Transverse colon (tissue), 4 donors: Measurements from ENCODE around the gene ERVFRD-1. TPM values are rescaled to one million over a fixed set of nuclear protein-coding genes. Genes with fewer than 3 reads are reported as not detected.

Source experiments
- DNase-seq: peaks from one replicate; pipeline ENCODE4 v3.0.0-alpha.2; 2019
- H3K27ac ChIP-seq, 4 donors: fragments of 200-600 bp; sonication (generic); 2 replicates each; pipeline ENCODE4 v1.5.1; 2016 to 2018; ENCODE audit warnings: inconsistent platforms in 4 of 4
- H3K27me3 ChIP-seq: fragments of 200-600 bp; sonication (generic); 2 replicates; pipeline ENCODE4 v1.5.1; 2017; ENCODE audit warnings: inconsistent platforms
- H3K36me3 ChIP-seq, 4 donors: fragments of 200-600 bp; sonication (generic); 2 replicates each; pipeline ENCODE4 v1.5.1; 2017 to 2019; ENCODE audit warnings: inconsistent platforms in 4 of 4
- H3K4me1 ChIP-seq, 4 donors: fragments of 200-600 bp; sonication (generic); 2 replicates each; pipeline ENCODE4 v1.5.1; 2017 to 2020; ENCODE audit warnings: inconsistent platforms in 4 of 4
- H3K4me3 ChIP-seq, 4 donors: fragments of 200-600 bp; sonication (generic); 1 replicate in 1 of 4; 2 replicates in 3 of 4; pipeline versions ENCODE4 v1.5.1 to v1.6.1; 2017 to 2019; ENCODE audit warnings: inconsistent platforms in 4 of 4
- H3K9me3 ChIP-seq, 2 donors: fragments of 200-600 bp; sonication (generic); 2 replicates each; pipeline ENCODE4 v1.5.1; 2017 to 2019; ENCODE audit warnings: inconsistent platforms in 2 of 2
- EP300 ChIP-seq: sonication (generic); formaldehyde crosslinking; IDR thresholded peaks from one replicate; pipeline ENCODE4 v1.6.1; 2017; ENCODE audit warnings: antibody characterized with exemption, low read depth
- POLR2A ChIP-seq: fragments of 450-650 bp; IDR thresholded peaks from one replicate; pipeline ENCODE4 v1.6.1; 2016; ENCODE audit warnings: antibody characterized with exemption, mild to moderate bottlenecking, moderate library complexity
- POLR2AphosphoS5 ChIP-seq, 3 donors: sonication (generic); formaldehyde crosslinking; IDR thresholded peaks; one replicate each; pipeline ENCODE4 v1.6.1; 2016; ENCODE audit warnings: antibody characterized with exemption in 3 of 3
- WGBS, 2 donors: methylation state at CpG; one replicate each; pipeline ENCODE4 v1.1.5; 2018; ENCODE audit warnings: low coverage in 1 of 2; 5-methylcytosine and 5-hydroxymethylcytosine counted together
- in situ Hi-C, 4 donors: fragments of 200-750 bp; cut with MboI; loops; one replicate each; pipeline versions ENCODE4 v1.15.0 to v1.15.1; 2017; ENCODE audit warnings: low sequenced_read_pairs in 3 of 4, low pct_ligation_motif_present in 1 of 4, low pct_unique_long_range_greater_than_20kb in 1 of 4
- intact Hi-C: fragments of 100-400 bp; cut with DNase I; formaldehyde crosslinking; loops from one replicate; pipeline ENCODE4 v1.15.1; 2023; ENCODE audit warnings: low total_unique reads
- total RNA-seq, 4 donors: library from RNA; depleted of rRNA; stranded (reverse); fragments of >200 nt; gene quantifications; one replicate each; pipeline ENCODE4 v1.1.0, GENCODE V29; 2016
- TF ChIP-seq, protein P1 (sequence below), 5 experiments: fragments of 200-600 bp in 3 of 5; fragments of 450-650 bp in 2 of 5; sonication (generic) in 3 of 5; IDR thresholded peaks; 1 replicate in 2 of 5; 2 replicates in 3 of 5; pipeline ENCODE4 v1.5.1; 2016 to 2017; ENCODE audit warnings: antibody characterized with exemption in 5 of 5, inconsistent platforms in 3 of 5, mild to moderate bottlenecking in 2 of 5, moderate library complexity in 1 of 5

The ERVFRD-1 gene
- total RNA-seq, 4 donors from 2014 or later = not detected

DNA sequence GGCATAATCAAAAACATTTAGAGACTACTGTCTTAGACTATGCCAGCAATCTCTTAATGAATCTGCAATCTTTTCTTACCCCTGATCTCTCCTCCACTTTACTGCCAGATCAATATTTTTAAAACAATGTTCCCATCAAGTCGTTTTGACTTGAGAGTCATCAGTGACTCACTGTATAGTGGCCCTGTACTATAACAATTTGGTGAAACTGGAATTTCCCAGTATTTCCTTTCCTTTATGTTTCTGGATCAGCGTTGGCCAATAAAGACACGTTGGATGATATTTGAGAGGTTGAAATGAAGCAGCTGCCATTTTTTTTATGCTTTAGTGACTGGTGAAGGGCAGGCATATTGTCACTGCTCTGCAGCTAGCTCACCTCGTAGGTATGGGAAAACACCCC, 28.0 kb downstream of the ERVFRD-1 start:
- in situ Hi-C loops = no loop called here
- 66 to 67% methylated on average over 4 of the region's 4 CpGs for WGBS, 2 donors
- no peak for DNase-seq
- H3K27me3 ChIP-seq = no peaks in the 10 kb centered on the region
- H3K27ac ChIP-seq = no peak overlapping the region
- TF ChIP-seq, protein P1, sequence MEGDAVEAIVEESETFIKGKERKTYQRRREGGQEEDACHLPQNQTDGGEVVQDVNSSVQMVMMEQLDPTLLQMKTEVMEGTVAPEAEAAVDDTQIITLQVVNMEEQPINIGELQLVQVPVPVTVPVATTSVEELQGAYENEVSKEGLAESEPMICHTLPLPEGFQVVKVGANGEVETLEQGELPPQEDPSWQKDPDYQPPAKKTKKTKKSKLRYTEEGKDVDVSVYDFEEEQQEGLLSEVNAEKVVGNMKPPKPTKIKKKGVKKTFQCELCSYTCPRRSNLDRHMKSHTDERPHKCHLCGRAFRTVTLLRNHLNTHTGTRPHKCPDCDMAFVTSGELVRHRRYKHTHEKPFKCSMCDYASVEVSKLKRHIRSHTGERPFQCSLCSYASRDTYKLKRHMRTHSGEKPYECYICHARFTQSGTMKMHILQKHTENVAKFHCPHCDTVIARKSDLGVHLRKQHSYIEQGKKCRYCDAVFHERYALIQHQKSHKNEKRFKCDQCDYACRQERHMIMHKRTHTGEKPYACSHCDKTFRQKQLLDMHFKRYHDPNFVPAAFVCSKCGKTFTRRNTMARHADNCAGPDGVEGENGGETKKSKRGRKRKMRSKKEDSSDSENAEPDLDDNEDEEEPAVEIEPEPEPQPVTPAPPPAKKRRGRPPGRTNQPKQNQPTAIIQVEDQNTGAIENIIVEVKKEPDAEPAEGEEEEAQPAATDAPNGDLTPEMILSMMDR (IDR thresholded peaks at IDR 0.05) = no peak
- TF ChIP-seq POLR2AphosphoS5 (IDR thresholded peaks at IDR 0.05) (no peak), POLR2A (no peak), EP300 (no peak)
- H3K4me3 ChIP-seq = no peak overlapping the region
- intact Hi-C loops = no loop called here
- no peaks in the 10 kb centered on the region for H3K4me1 ChIP-seq
- no peaks in the 10 kb centered on the region for H3K36me3 ChIP-seq
- H3K9me3 ChIP-seq = no peaks in the 10 kb centered on the region

DNA sequence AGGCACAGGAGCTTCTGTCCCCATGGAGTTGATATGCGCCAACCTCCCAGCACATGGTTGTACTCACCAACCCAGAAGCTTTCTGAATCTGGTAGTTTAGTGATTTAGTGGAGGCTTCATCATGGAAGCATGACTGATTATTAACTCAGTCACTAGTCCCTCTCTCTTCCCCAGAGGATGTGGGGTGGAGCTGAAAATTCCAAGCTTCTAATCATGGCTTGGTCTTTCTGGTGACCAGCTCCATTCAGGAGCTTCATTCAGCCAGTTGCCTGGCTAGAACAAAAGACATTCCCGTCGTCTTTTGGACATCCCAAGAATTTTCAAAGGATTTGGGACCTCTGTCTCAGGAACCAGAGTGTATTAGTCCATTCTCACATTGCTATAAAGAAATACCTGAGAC, 31.2 kb downstream of the ERVFRD-1 start:
- Histone ChIP-seq H3K4me1 (no peaks in the 10 kb centered on the region), H3K4me3 (no peak overlapping the region), H3K27ac (no peak overlapping the region), H3K36me3 (no peaks in the 10 kb centered on the region), H3K27me3 (no peaks in the 10 kb centered on the region), H3K9me3 (no peaks in the 10 kb centered on the region)
- in situ Hi-C loops (no loop called here), intact Hi-C loops (no loop called here)
- TF ChIP-seq, protein P1 (IDR thresholded peaks at IDR 0.05) = no peak
- TF ChIP-seq EP300 = no peak
- TF ChIP-seq POLR2A = no peak
- no peak for TF ChIP-seq POLR2AphosphoS5 (IDR thresholded peaks at IDR 0.05)
- DNase-seq = no peak
- WGBS, 2 donors = 51 to 86% methylated on average over 1 to 3 of the region's 3 CpGs

DNA sequence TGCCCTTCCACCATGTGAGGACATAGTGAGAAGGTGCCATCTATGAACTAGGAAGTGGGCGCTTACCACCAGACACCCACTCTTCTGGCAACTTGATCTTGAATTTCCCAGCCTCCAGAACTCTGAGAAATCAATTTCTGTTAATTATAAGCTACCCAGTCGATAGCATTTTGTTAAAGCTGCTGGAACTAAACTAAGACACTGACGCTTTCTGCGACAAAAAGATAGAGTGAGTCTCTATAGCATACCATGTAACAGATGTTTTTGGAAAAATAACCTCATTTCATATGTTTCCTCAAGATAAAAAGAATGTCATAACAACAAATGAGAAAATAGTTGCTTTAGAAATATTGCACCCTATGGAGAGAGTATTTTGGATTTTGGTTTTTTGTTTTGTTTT, 33.3 kb downstream of the ERVFRD-1 start:
- H3K36me3 ChIP-seq = no peaks in the 10 kb centered on the region
- H3K27ac ChIP-seq = no peak overlapping the region
- no peak for DNase-seq
- TF ChIP-seq POLR2AphosphoS5 (IDR thresholded peaks at IDR 0.05) = no peak
- TF ChIP-seq, protein P1 (IDR thresholded peaks at IDR 0.05) = no peak
- no peak for TF ChIP-seq EP300
- no peaks in the 10 kb centered on the region for H3K27me3 ChIP-seq
- in situ Hi-C loops (loop anchor here in 1 of 4 donors (10.0 kb wide), 1 partner anchor 123 kb away; no protein-coding TSS in a partner anchor), intact Hi-C loops (no loop called here)
- H3K4me3 ChIP-seq = no peak overlapping the region
- no peaks in the 10 kb centered on the region for H3K9me3 ChIP-seq
- no peaks in the 10 kb centered on the region for H3K4me1 ChIP-seq
- WGBS, 2 donors = 87 to 92% methylated on average over 3 to 4 of the region's 4 CpGs

DNA sequence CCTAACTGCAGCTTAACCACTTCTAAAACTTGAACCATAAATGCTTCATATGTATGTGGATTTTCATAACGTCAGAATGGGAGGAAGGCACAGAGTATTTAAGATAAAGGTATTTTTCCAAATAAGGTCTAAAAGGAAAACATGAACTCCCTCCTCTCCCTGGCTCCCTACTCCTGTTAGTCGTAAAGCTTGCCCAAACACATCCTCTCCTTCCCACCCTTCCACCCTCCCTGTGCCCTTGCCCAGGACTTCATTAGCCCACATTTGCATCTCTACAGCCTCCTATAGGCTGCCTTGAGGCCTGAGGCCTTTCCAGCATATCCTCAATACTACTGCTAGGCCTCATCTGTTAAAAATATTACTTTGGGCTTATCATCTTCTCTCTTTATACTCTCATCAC, 35.0 kb downstream of the ERVFRD-1 start:
- Histone ChIP-seq H3K27ac (no peak overlapping the region), H3K4me3 (no peak overlapping the region), H3K36me3 (no peaks in the 10 kb centered on the region), H3K4me1 (no peaks in the 10 kb centered on the region), H3K27me3 (no peaks in the 10 kb centered on the region), H3K9me3 (no peaks in the 10 kb centered on the region)
- DNase-seq = no peak
- 77% methylated on average over 2 of the region's 2 CpGs for WGBS, 2 donors
- no peak for TF ChIP-seq POLR2AphosphoS5 (IDR thresholded peaks at IDR 0.05)
- no peak for TF ChIP-seq EP300
- TF ChIP-seq, protein P1 (IDR thresholded peaks at IDR 0.05) = no peak
- TF ChIP-seq POLR2A = no peak
- intact Hi-C loops = no loop called here
- in situ Hi-C loops = loop anchor here in 1 of 4 donors (10.0 kb wide), 1 partner anchor 122 kb away; no protein-coding TSS in a partner anchor
